Mesodermal cell (in vitro differentiated cells): ENCODE measurements around the gene HP1BP3.

Experiments used
- H3K27ac ChIP-seq: 2 replicates; pipeline ENCODE4 v1.7.0; 2013; ENCODE audit warnings: mild to moderate bottlenecking, low read depth, low read length, moderate library complexity; ENCODE audit not compliant: severe bottlenecking
- H3K36me3 ChIP-seq: 2 replicates; pipeline ENCODE4 v1.7.1; 2013; ENCODE audit warnings: mild to moderate bottlenecking, low read length, moderate library complexity; ENCODE audit not compliant: control insufficient read depth, insufficient read depth
- H3K4me1 ChIP-seq: one replicate; pipeline ENCODE4 v1.7.1; 2013; ENCODE audit warnings: mild to moderate bottlenecking, low read length; ENCODE audit not compliant: insufficient read depth, control insufficient read depth, poor library complexity, severe bottlenecking
- H3K4me3 ChIP-seq: 2 replicates; pipeline ENCODE4 v1.7.0; 2013; ENCODE audit warnings: low read length, control low read depth, mild to moderate bottlenecking; ENCODE audit not compliant: insufficient read depth, poor library complexity, severe bottlenecking; ENCODE audit errors: extremely low read depth
- H3K9me3 ChIP-seq: 2 replicates; pipeline ENCODE4 v1.7.1; 2013; ENCODE audit warnings: mild to moderate bottlenecking, low read length, moderate library complexity; ENCODE audit not compliant: control insufficient read depth
- WGBS, 2 experiments: methylation state at CpG; one replicate each; pipeline ENCODE4 v1.1.5; 2013; ENCODE audit warnings: missing lambda C conversion rate in 2 of 2; ENCODE audit not compliant: insufficient coverage in 2 of 2; 5-methylcytosine and 5-hydroxymethylcytosine counted together

The HP1BP3 gene

GRCh38 chr1:20701446-20701845 is 85.7 kb downstream of the HP1BP3 start:
- Histone ChIP-seq H3K4me1 (peaks cover 32% of the 10 kb centered on the region), H3K27ac (no peak overlapping the region), H3K9me3 (no peaks in the 10 kb centered on the region), H3K36me3 (no peaks in the 10 kb centered on the region), H3K4me3 (no peak overlapping the region)
- WGBS, 2 experiments: 91 to 94% methylated on average over 9 of the region's 9 CpGs

GRCh38 chr1:20700636-20701215 is 86.4 kb downstream of the HP1BP3 start:
- H3K9me3 ChIP-seq: no peaks in the 10 kb centered on the region
- H3K27ac ChIP-seq: no peak overlapping the region
- no peaks in the 10 kb centered on the region for H3K36me3 ChIP-seq
- no peak overlapping the region for H3K4me3 ChIP-seq
- H3K4me1 ChIP-seq: peaks cover 32% of the 10 kb centered on the region
- WGBS, 2 experiments: 90% methylated on average over 13 to 15 of the region's 17 CpGs

GRCh38 chr1:20699558-20699957 is 87.5 kb downstream of the HP1BP3 start:
- Histone ChIP-seq H3K36me3 (no peaks in the 10 kb centered on the region), H3K27ac (no peak overlapping the region), H3K9me3 (no peaks in the 10 kb centered on the region), H3K4me3 (no peak overlapping the region), H3K4me1 (peaks cover 21% of the 10 kb centered on the region)
- 96 to 97% methylated on average over 7 to 8 of the region's 9 CpGs for WGBS, 2 experiments

- Histone ChIP-seq H3K4me3 (no peak overlapping the region), H3K36me3 (no peaks in the 10 kb centered on the region), H3K27ac (peak overlapping the region; percentile 80), H3K9me3 (no peaks in the 10 kb centered on the region), H3K4me1 (peaks cover 19% of the 10 kb centered on the region)
- 84 to 89% methylated on average over 10 to 16 of the region's 18 CpGs for WGBS, 2 experiments
These were observed 88.8 kb downstream of the HP1BP3 start for GRCh38 chr1:20698195-20698910.

DNA sequence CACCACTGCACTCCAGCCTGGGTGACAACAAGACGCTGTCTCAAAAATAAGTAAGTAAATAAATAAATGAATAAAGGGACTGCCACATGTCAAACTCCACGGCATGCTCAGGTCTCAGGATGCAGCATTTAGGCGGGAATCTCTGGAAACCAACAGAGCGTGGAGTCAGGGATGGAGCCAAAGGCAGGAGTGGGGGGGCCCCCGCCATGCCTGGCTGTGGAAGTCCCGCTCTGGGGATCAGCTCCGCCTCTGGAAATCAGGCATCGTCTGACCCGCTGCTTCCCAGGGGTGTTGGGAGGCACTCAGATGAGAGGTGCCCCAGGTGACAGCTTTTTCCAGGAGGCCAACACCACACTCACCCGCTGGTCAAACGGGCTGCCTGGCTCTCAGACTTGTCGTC is 89.5 kb downstream of the HP1BP3 start:
- 95% methylated on average over 9 to 12 of the region's 12 CpGs for WGBS, 2 experiments
- Histone ChIP-seq H3K4me1 (peaks cover 19% of the 10 kb centered on the region), H3K27ac (no peak overlapping the region), H3K4me3 (no peak overlapping the region), H3K9me3 (no peaks in the 10 kb centered on the region), H3K36me3 (no peaks in the 10 kb centered on the region)

DNA sequence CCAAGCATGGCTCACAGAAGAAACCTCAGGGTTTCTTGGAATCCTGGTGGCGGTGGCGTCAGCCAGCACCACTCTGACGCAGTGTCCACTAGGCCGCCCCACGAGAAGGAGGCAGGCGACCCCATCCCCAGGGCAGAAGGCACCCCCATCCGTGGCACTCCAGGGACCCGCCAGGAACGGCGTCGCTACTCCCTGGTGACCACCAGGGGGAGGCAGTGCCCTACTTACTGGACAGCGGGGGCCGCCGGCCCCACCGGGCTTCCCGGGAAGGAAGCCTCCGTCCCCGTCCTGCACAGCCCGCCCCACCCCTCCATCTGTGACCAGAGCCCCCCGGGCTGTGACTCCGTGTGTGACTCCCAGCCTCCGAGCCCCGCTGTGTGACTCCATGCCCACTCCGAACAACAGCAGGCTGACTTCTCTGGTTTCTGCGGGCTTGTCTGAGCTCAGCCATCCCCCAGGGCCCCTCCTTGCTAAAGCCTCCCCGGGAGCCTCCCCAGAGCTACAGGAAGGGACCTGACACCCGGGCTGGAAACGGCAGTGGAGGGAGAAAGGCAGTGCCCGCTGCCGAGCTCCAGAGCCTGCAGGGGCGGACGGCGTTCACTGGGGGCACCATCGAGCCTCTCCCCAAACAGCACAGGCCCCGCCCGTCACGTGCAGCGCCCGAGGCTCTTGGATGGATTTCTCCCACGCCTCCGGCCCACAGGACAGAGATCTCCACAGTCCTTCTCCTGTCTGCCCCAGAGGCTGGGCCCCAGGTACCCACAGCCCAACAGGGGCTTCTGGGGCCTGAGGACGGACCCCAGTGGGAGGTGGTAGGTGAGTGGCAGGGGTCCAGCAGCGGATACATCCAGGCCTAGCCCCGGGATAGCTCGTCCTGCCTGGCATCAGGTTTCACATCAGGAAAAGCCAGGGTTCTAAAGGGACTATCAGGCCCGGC is 90.4 kb downstream of the HP1BP3 start:
- H3K4me1 ChIP-seq: peaks cover 19% of the 10 kb centered on the region
- peak overlapping the region; percentile 93 for H3K27ac ChIP-seq

GRCh38 chr1:20695515-20695914 is 91.6 kb downstream of the HP1BP3 start:
- Histone ChIP-seq H3K9me3 (no peaks in the 10 kb centered on the region), H3K36me3 (no peaks in the 10 kb centered on the region), H3K4me3 (no peak overlapping the region), H3K4me1 (peaks cover 17% of the 10 kb centered on the region), H3K27ac (no peak overlapping the region)
- 89 to 92% methylated on average over 8 to 10 of the region's 10 CpGs for WGBS, 2 experiments

More for the DNA sequence above, 90.4 kb downstream of the HP1BP3 start:
- Histone ChIP-seq H3K36me3 (no peaks in the 10 kb centered on the region), H3K9me3 (no peaks in the 10 kb centered on the region), H3K4me3 (peak overlapping the region; percentile 40)
- WGBS, 2 experiments: 2 to 6% methylated on average over 22 to 33 of the region's 46 CpGs

DNA sequence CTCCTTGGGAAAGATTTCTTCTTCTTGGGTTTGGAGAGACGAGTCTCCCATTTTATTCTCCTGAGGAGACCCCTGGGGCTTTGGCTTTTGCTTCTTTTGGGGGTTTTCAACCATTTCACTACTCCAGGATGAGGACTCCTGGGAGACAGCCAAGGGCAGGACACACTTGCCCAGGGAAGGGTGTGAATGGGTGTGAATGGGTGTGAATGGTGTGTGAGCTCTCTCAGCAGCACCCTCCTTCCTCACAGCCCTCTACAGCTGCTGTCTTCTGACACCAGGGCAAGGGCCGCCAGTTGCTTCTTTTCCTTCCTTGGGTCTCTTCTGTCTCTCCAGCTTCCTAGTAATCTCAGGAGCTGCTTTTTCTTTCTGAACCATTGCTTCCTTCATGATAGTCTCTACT is 93.5 kb downstream of the HP1BP3 start:
- Histone ChIP-seq H3K4me1 (peaks cover 9% of the 10 kb centered on the region), H3K27ac (no peak overlapping the region), H3K4me3 (no peak overlapping the region), H3K36me3 (no peaks in the 10 kb centered on the region), H3K9me3 (no peaks in the 10 kb centered on the region)
- WGBS, 2 experiments: 100% methylated on average over 1 of the region's 2 CpGs; no CpG with 5 or more reads in 1 of the 2 experiments
